ENCODE measurements around the gene PRKCE.

GRCh38 chr2:46134531-46135227 is 483.2 kb downstream of the PRKCE start:
- TF ChIP-seq, protein P1, sequence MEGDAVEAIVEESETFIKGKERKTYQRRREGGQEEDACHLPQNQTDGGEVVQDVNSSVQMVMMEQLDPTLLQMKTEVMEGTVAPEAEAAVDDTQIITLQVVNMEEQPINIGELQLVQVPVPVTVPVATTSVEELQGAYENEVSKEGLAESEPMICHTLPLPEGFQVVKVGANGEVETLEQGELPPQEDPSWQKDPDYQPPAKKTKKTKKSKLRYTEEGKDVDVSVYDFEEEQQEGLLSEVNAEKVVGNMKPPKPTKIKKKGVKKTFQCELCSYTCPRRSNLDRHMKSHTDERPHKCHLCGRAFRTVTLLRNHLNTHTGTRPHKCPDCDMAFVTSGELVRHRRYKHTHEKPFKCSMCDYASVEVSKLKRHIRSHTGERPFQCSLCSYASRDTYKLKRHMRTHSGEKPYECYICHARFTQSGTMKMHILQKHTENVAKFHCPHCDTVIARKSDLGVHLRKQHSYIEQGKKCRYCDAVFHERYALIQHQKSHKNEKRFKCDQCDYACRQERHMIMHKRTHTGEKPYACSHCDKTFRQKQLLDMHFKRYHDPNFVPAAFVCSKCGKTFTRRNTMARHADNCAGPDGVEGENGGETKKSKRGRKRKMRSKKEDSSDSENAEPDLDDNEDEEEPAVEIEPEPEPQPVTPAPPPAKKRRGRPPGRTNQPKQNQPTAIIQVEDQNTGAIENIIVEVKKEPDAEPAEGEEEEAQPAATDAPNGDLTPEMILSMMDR (conservative IDR thresholded peaks at IDR 0.05 in 1 of 2, IDR thresholded peaks at IDR 0.05 in 1 of 2; ENCODE audit: extremely low read depth in 1 of 2, insufficient read depth in 1 of 2, low read depth in 1 of 2, low read length in 2 of 2): no peak
- TF ChIP-seq EZH2 (IDR thresholded peaks at IDR 0.05; ENCODE audit: borderline replicate concordance, low read length): no peak

Measured in mammary epithelial cell (primary cell).